ENCODE results near the gene LUC7L2.

The LUC7L2 gene

DNA sequence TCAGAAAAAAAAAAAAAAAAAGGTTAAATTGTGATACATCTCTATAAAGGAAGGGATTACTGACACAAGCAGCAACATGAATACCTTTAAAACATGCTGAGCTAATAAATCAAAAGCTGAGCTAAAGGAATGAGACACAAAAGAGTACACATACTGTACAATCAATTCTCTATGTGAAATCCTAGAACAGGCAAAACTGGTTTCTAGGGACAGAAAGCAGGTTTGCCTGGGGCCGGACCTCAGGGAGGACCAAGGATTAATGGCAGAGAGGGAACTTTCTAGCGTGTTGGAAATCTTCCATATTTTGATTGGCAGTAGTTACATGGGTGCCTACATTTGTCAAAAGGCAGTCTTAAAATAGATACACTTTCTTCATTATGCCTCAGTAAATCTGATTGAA lies 71.3 kb downstream of the LUC7L2 start:
- no peak overlapping the region for H3K4me3 ChIP-seq (ENCODE audit: low read length)
- no peak for DNase-seq (ENCODE audit: low read depth)
- TF ChIP-seq, protein P1, sequence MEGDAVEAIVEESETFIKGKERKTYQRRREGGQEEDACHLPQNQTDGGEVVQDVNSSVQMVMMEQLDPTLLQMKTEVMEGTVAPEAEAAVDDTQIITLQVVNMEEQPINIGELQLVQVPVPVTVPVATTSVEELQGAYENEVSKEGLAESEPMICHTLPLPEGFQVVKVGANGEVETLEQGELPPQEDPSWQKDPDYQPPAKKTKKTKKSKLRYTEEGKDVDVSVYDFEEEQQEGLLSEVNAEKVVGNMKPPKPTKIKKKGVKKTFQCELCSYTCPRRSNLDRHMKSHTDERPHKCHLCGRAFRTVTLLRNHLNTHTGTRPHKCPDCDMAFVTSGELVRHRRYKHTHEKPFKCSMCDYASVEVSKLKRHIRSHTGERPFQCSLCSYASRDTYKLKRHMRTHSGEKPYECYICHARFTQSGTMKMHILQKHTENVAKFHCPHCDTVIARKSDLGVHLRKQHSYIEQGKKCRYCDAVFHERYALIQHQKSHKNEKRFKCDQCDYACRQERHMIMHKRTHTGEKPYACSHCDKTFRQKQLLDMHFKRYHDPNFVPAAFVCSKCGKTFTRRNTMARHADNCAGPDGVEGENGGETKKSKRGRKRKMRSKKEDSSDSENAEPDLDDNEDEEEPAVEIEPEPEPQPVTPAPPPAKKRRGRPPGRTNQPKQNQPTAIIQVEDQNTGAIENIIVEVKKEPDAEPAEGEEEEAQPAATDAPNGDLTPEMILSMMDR (conservative IDR thresholded peaks at IDR 0.05; ENCODE audit: low read length), result no peak

DNA sequence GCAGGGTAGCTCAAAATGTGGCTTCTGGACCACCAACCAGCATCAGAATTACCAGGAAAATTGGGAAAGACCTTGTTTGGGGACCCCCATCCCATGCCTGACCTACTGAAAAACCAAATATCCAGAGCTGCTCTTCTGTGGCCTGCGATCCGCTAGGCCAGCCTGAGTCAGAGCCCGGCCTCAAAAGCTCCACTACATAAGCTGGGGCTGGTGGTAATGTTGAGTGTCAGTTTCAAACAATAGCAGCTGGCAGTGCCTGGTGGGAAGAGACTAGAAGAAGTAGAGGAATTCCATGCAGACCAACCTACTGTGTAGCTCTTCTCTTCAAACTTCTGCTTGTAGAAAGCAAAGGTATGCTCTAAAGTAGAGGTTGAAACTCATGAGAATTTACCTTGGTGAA lies 71.8 kb downstream of the LUC7L2 start:
- no peak for DNase-seq (ENCODE audit: low read depth)
- TF ChIP-seq, protein P1 (conservative IDR thresholded peaks at IDR 0.05; ENCODE audit: low read length), result no peak
- H3K4me3 ChIP-seq (ENCODE audit: low read length), result no peak overlapping the region

DNA sequence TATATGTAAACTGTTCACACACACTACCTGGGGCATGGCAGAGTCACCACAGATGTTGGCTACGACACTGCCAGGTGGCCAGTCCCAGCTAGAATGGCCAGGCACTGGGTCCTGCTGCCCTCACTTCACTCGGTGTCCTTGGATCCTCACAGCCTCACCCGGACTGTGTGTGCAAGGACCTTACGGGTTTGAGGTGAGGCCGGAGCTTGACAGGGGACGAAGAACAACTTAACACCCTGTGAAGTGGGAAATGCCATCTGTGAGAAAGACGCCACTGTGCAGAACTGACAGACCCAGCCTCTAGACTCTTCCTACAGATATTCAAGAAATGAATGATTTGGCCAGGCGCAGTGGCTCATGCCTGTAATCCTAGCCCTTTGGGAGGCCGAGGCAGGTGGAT lies 77.1 kb downstream of the LUC7L2 start:
- DNase-seq (ENCODE audit: low read depth), result no peak
- TF ChIP-seq, protein P1 (conservative IDR thresholded peaks at IDR 0.05; ENCODE audit: low read length), result no peak
- no peak overlapping the region for H3K4me3 ChIP-seq (ENCODE audit: low read length)

DNA sequence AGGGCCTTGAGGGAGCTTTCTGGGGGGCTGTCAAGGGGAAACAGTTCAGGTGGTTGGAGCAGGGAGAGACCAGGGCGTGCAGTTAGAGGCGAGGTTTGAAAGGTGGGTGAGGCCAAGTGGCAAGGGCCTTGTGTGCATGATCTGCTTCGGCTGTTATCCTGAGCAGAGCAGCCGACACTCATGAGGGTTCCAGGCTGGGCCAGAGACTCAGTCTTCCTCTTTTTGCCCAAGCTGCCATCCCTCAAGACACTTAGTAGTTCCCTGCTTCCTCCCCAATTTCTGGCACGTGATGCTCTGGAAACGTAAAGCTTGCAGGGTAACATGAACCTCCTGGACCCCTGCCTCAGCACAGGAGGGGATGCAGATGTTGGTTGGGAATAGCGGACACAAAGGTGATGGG lies 79.7 kb downstream of the LUC7L2 start:
- H3K4me3 ChIP-seq (ENCODE audit: low read length), result no peak overlapping the region
- TF ChIP-seq, protein P1 (conservative IDR thresholded peaks at IDR 0.05; ENCODE audit: low read length), result no peak
- no peak for DNase-seq (ENCODE audit: low read depth)

DNA sequence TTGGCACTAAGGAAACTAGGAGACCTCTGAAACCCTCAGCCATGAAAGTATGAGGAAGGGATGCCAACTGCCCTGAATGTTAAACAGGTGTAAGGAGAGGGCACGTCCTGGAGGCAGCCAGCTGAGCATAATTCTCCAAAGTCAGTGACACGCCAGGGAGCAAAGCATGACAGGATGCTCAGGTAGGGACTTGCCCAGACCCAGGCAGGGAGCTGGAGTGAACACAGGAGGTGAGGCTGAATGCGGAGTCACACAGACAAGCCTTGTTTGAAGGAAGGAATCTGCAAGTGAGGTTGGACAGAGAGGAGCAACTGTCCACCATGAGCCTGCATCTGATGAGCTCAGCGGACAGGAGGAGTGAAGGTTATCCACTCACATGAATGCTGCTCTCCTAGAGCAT lies 82.3 kb downstream of the LUC7L2 start:
- TF ChIP-seq, protein P1 (conservative IDR thresholded peaks at IDR 0.05; ENCODE audit: low read length), result no peak
- DNase-seq (ENCODE audit: low read depth), result no peak
- no peak overlapping the region for H3K4me3 ChIP-seq (ENCODE audit: low read length)

DNA sequence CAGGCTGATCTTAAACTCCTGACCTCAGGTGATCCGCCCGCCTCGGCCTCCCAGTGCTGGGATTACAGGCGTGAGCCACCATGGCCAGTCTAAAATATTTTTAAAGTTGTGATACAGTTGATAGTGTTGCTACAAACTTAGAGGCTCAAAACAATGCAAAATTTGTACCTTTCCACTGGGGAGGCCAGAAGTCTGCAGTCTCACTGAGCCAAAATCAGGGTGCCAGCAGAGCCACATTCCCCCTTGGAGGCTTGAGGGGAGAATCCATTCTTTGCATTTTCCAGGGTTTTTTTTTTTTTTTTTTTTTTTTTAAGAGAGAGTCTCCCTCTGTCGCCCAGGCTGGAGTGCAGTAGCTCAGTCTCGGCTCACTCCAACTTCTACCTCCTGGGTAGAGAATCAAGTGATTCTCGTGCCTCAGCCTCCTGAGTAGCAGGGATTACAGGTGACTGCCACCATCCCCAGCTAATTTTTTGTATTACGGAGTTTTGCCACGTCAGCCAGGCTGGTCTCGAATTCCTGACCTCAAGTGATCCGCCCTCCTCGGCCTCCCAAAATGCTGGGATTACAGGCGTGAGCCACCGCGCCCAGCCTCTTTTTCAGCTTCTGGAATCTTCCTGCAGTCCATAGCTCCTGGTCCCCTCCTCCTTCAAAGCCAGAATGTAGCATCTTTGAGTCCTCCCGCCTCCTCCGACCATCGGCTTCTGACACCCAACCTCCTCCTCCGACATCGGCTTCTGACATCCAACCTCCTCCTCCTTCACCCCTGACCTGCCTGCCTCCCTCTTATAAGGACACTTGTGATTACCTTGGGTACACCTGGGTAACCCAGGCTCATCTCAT lies 86.6 kb downstream of the LUC7L2 start:
- TF ChIP-seq, protein P1 (conservative IDR thresholded peaks at IDR 0.05; ENCODE audit: low read length), result no peak
- no peak for DNase-seq (ENCODE audit: low read depth)

DNA sequence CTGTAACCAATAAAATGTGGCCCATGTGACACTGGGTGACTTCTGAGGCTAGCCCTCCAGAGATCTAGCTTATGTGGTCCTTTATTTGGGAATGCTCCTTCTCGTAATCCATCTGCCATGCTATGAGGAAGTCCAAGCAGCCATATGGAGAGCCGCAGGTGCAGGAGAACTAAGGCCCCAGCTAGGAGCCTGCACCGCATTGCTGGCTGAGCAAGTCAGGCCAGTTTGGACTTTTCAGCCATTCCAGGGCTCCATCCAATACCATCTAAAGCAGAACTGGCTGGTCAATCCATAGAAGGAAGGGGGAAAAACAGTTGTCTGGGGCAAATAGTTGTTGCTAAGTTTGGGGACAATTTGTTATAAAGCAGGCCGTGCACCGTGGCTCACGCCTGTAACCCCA lies 91.2 kb downstream of the LUC7L2 start:
- H3K4me3 ChIP-seq (ENCODE audit: low read length), result no peak overlapping the region
- DNase-seq (ENCODE audit: low read depth), result no peak
- TF ChIP-seq, protein P1 (conservative IDR thresholded peaks at IDR 0.05; ENCODE audit: low read length), result no peak

More for the DNA sequence above, 86.6 kb downstream of the LUC7L2 start:
- no peak overlapping the region for H3K4me3 ChIP-seq (ENCODE audit: low read length)
